Natural killer cell (primary cell): ENCODE data around the gene LAMA5. TPM values are rescaled to one million over a fixed set of nuclear protein-coding genes. Genes with fewer than 3 reads are reported as not detected.

Experiments used
- ATAC-seq, 3 donors: fragments of 150-1000 bp in 2 of 3; fragments of 200-7000 bp in 1 of 3; cut with Tn5 transposase; 1 replicate in 1 of 3; 2 replicates in 2 of 3; pipeline ENCODE4 v1.10.0; 2021; ENCODE audit warnings: mild to moderate bottlenecking in 2 of 3, moderate library complexity in 2 of 3
- DNase-seq, 2 donors: peaks; one replicate each; pipeline versions ENCODE4 v3.0.0 to v3.0.0-alpha.2; 2013 to 2021; ENCODE audit warnings: mixed read lengths in 1 of 2
- H3K27ac ChIP-seq: one replicate; pipeline ENCODE4 v1.5.1; 2013; ENCODE audit warnings: mild to moderate bottlenecking, low read length
- H3K27me3 ChIP-seq: one replicate; pipeline ENCODE4 v1.6.1; 2013; ENCODE audit warnings: low read length; ENCODE audit not compliant: control insufficient read depth, insufficient read depth
- H3K36me3 ChIP-seq: one replicate; pipeline ENCODE4 v1.6.1; 2013; ENCODE audit warnings: low read length; ENCODE audit not compliant: control insufficient read depth, insufficient read depth
- H3K4me1 ChIP-seq: one replicate; pipeline ENCODE4 v1.6.1; 2013; ENCODE audit warnings: low read length; ENCODE audit not compliant: control insufficient read depth, insufficient read depth
- H3K4me3 ChIP-seq: one replicate; pipeline ENCODE4 v1.5.1; 2013; ENCODE audit warnings: low read length
- H3K9me3 ChIP-seq: one replicate; pipeline ENCODE4 v1.6.1; 2013; ENCODE audit warnings: low read length; ENCODE audit not compliant: control insufficient read depth, insufficient read depth
- H3K27ac Mint-ChIP-seq, 2 donors: one replicate each; pipeline ENCODE4 v1.8.0; 2022; ENCODE audit warnings: mild to moderate bottlenecking in 2 of 2, mixed read lengths in 2 of 2, moderate library complexity in 1 of 2
- H3K27me3 Mint-ChIP-seq, 2 donors: one replicate each; pipeline ENCODE4 v1.8.0; 2022; ENCODE audit warnings: low read depth in 2 of 2, mixed read lengths in 2 of 2
- H3K36me3 Mint-ChIP-seq: one replicate; pipeline ENCODE4 v1.8.0; 2022; ENCODE audit warnings: mixed read lengths
- H3K4me1 Mint-ChIP-seq, 2 donors: one replicate each; pipeline ENCODE4 v1.8.0; 2022; ENCODE audit warnings: mixed read lengths in 2 of 2
- H3K4me3 Mint-ChIP-seq: one replicate; pipeline ENCODE4 v1.8.0; 2022; ENCODE audit warnings: mild to moderate bottlenecking, moderate library complexity, mixed read lengths
- H3K9me3 Mint-ChIP-seq, 2 donors: one replicate each; pipeline ENCODE4 v1.8.0; 2022; ENCODE audit warnings: mixed read lengths in 2 of 2
- WGBS: methylation state at CpG from one replicate; pipeline ENCODE4 v1.1.7; 2013; ENCODE audit warnings: missing lambda C conversion rate; ENCODE audit not compliant: insufficient coverage; 5-methylcytosine and 5-hydroxymethylcytosine counted together
- intact Hi-C: fragments of 100-400 bp; cut with micrococcal nuclease; formaldehyde crosslinking; loops from one replicate; pipeline ENCODE4 v1.14.2; 2022
- total RNA-seq, 4 donors: library from RNA; stranded (reverse); fragments of 120-200 nt in 1 of 4; gene quantifications; one replicate each; pipeline versions ENCODE4 v1.2.3 to v1.2.4, GENCODE V29; 2013 to 2022
- TF ChIP-seq, protein P1 (sequence below): fragments of 200-600 bp; IDR thresholded peaks from one replicate; pipeline ENCODE4 v1.8.0; 2022; ENCODE audit warnings: antibody characterized with exemption

LAMA5 gene
- total RNA-seq, 3 donors from 2014 or later (not counting 1 experiment from before 2014, with no cell fraction given) = 1.0 to 4.3 (median 1.4) TPM

DNA sequence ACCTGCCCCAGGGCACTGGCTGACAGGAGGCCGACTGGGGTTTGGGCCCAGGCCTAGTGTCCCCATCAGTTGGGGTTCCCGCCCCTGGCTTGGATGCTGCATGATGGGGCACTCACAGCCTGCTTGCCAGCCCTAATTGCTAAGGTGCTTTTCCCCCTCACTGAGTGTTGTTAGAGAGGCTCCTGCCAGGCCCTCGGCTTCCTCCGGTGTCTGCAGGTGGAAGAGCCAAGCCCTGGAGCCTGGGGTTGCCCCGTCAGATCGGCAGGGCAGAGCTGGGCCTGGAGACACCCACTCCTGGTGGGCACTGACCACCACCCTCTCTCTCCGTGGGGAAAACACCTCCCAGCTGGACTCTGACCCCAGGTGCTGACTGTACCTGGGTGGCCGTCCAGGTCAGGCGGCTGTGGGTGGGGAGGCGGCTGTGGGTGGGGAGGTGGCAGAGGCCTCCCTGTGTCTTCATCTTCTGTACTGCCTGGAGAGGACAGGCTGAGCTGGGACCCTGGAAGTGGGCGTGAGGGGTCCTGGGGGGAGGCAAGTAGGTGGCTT is 46.0 kb upstream of the LAMA5 start:
- Mint-ChIP-seq H3K27ac (no peak overlapping the region), H3K9me3 (no peaks in the 10 kb centered on the region), H3K36me3 (no peaks in the 10 kb centered on the region), H3K4me3 (no peak overlapping the region), H3K4me1 (peaks cover 0 to 11% of the 10 kb centered on the region in 2 donors), H3K27me3 (no peaks in the 10 kb centered on the region)
- Histone ChIP-seq H3K27me3 (no peaks in the 10 kb centered on the region), H3K36me3 (no peaks in the 10 kb centered on the region), H3K4me1 (peaks cover 12% of the 10 kb centered on the region), H3K9me3 (no peaks in the 10 kb centered on the region), H3K4me3 (no peak overlapping the region), H3K27ac (no peak overlapping the region)
- WGBS = 90% methylated on average over 11 of the region's 11 CpGs
- intact Hi-C loops = no loop called here
- DNase-seq = no peak
- no peak for ATAC-seq
- TF ChIP-seq, protein P1, sequence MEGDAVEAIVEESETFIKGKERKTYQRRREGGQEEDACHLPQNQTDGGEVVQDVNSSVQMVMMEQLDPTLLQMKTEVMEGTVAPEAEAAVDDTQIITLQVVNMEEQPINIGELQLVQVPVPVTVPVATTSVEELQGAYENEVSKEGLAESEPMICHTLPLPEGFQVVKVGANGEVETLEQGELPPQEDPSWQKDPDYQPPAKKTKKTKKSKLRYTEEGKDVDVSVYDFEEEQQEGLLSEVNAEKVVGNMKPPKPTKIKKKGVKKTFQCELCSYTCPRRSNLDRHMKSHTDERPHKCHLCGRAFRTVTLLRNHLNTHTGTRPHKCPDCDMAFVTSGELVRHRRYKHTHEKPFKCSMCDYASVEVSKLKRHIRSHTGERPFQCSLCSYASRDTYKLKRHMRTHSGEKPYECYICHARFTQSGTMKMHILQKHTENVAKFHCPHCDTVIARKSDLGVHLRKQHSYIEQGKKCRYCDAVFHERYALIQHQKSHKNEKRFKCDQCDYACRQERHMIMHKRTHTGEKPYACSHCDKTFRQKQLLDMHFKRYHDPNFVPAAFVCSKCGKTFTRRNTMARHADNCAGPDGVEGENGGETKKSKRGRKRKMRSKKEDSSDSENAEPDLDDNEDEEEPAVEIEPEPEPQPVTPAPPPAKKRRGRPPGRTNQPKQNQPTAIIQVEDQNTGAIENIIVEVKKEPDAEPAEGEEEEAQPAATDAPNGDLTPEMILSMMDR = no peak

DNA sequence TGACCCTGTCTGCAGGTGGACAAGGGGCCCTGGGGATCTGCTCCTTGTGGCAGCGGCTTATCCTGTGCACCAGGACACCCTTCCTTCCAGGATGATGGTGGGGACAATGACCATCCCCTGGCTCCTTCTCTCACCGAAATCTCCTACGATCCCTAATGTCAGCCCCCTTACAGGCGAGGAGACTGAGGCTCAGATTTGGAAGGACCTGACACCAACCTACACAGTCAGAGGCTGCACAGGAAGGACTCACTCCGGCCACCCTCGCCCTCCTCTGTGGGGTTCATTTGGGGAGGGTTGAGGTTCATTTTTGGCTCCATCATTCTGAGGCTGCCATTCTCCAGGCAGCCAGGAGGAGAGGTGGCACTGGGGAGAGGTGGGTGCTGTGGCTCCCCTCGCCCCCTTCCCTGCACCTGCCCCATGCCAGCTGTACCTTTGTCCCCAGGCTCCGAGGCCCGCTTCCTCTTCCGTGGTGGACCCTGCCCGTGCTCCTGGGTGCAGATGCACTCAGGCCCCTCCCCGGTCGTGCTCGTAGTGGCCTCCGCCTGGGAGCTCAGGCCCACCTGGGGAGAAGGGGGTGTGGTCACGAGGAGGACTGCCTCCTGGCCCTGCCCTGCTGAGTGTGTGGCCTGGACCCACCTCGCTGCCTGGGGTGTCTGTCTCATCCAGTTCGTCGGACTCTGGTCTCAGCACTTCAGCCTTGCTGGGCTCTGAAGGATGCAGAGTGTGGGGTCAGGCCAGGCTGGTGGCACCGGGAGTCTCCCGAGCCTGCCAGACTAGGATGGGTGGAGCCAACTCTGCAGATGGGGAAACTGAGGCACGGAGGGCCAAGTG is 45.3 kb upstream of the LAMA5 start:
- TF ChIP-seq, protein P1 = no peak
- Mint-ChIP-seq H3K36me3 (no peaks in the 10 kb centered on the region), H3K27ac (no peak overlapping the region), H3K4me1 (peaks cover 0 to 18% of the 10 kb centered on the region in 2 donors), H3K9me3 (no peaks in the 10 kb centered on the region), H3K27me3 (no peaks in the 10 kb centered on the region), H3K4me3 (no peak overlapping the region)
- intact Hi-C loops = no loop called here
- H3K36me3 ChIP-seq = no peaks in the 10 kb centered on the region
- H3K27ac ChIP-seq = no peak overlapping the region
- peaks cover 19% of the 10 kb centered on the region for H3K4me1 ChIP-seq
- H3K4me3 ChIP-seq = no peak overlapping the region
- H3K9me3 ChIP-seq = no peaks in the 10 kb centered on the region
- no peak for DNase-seq
- ATAC-seq = no peak
- WGBS = 81% methylated on average over 21 of the region's 22 CpGs
- no peaks in the 10 kb centered on the region for H3K27me3 ChIP-seq

DNA sequence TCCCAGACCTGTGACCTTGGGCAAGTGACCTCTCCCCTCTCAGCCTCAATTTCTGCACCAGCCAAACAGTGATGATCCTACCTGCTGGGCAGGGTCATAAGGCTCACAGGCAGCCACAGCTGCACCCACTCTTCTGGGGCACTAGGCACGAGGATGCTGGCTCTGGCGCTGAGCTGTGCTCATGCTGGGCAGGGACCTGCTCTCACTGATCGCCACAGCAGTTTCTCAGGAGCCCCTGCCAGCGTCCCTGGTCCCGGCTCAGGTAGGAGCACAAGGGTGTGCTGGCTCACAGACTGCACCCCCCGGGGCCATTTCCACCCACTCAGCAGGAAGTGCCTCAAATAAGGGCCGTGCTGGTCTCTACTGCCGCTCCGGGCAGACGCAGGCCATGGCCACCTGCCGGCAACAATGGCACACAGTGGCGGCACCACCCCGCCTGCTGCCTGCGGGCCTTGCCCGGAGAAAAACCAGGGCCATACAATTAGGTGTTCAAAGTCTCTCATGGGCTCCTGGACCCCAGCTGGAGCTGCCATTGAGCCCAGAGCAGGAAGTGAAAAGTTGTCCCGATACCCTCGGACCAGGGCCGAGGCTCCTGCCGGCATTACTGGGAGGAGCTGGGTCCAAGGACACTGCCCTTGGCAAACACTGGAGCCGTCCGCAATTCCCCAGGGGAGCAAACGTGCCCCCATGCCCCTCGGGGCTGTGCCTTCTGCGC is 44.5 kb upstream of the LAMA5 start:
- no peak overlapping the region for H3K27ac ChIP-seq
- 83% methylated on average over 24 of the region's 24 CpGs for WGBS
- intact Hi-C loops = no loop called here
- no peaks in the 10 kb centered on the region for H3K27me3 ChIP-seq
- peaks cover 0 to 21% of the 10 kb centered on the region in 2 donors for H3K4me1 Mint-ChIP-seq
- no peaks in the 10 kb centered on the region for H3K9me3 Mint-ChIP-seq
- H3K36me3 Mint-ChIP-seq = no peaks in the 10 kb centered on the region
- no peaks in the 10 kb centered on the region for H3K36me3 ChIP-seq
- ATAC-seq (no peak), DNase-seq (no peak)
- H3K4me3 Mint-ChIP-seq = no peak overlapping the region
- H3K9me3 ChIP-seq = no peaks in the 10 kb centered on the region
- TF ChIP-seq, protein P1 = no peak
- H3K27ac Mint-ChIP-seq = no peak overlapping the region
- peaks cover 22% of the 10 kb centered on the region for H3K4me1 ChIP-seq
- no peak overlapping the region for H3K4me3 ChIP-seq
- H3K27me3 Mint-ChIP-seq = no peaks in the 10 kb centered on the region
